GM18517 (cell line): ENCODE measurements around the gene CHKB.
A peak's percentile ranks its signal among the peaks of the same experiment; 100 is the strongest.
"Not testable (repeated sequence)": the region's sequence is repeated elsewhere in the genome, so short reads cannot be mapped to it uniquely, and the experiment has no call there.

Experiments
- ATAC-seq: cut with Tn5 transposase; IDR thresholded peaks from one replicate; pipeline ENCODE4 v1.9.1; 2021; ENCODE audit warnings: mild to moderate bottlenecking, moderate library complexity; ENCODE audit not compliant: unreplicated experiment

Gene CHKB

DNA sequence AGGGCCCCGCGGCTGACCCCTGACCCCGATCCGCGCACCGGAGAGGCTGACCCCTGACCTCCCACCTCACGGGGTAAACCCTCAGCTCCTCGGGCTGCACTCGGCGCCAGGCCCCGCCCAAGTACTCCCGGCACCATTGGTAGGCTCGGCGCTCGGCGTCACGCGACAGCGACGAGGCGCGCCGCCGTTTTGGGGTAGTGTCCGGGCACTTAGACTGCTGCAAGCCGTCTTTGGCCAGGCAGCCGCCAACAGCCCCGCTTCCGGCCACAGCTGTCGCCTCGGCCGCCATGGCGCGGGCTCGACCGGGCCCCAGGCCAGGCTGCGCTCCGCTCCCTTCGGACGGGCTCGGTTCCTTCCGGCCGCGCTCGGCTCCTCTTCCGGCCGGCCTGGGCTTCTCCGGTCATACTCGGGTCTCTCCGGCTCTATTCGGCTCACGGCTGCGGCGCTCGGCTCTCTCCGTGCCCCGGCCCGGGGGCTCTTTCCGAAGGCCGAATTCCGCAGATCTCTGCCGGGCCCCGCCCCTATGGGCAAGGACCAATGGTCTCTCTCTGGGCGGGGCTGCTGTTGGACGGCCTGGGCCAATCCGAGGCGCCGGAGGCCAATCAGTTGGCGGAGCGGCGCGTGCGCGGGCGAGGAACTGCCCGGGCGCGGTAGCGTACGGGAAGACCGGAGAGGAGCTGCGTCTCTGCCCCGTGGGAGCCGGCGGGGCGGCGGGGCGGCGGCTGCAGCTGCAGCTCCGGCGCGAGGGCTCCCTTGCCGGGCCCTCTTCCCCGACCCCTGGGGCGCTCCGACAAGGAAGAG, at the start of gene CHKB:
TSS of gene CHKB (minus strand) at position 357 of the 801 bp plus-strand sequence. CDS start at position 289, 68 bp downstream.
- ATAC-seq = peak; percentile 89

DNA sequence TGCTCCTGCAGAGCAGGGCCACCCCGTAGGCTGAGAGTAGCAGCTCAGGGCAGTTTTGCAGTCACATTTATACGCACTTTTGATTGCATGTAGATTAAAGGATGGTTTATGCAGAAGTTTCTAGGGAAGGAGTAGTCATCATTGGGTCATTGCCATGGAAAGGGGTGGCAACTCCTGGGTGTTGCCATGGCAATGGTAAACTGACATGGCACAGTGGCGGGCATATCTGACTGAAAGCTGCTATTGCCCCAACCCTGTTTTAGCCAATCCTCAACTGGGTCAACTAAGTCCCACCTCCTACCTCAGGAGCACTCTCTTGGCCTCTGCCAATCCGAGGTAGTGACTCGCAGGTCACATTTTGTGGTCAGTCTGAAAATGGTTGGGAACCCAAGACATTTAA, 47.7 kb upstream of the CHKB start:
- ATAC-seq = no peak

DNA sequence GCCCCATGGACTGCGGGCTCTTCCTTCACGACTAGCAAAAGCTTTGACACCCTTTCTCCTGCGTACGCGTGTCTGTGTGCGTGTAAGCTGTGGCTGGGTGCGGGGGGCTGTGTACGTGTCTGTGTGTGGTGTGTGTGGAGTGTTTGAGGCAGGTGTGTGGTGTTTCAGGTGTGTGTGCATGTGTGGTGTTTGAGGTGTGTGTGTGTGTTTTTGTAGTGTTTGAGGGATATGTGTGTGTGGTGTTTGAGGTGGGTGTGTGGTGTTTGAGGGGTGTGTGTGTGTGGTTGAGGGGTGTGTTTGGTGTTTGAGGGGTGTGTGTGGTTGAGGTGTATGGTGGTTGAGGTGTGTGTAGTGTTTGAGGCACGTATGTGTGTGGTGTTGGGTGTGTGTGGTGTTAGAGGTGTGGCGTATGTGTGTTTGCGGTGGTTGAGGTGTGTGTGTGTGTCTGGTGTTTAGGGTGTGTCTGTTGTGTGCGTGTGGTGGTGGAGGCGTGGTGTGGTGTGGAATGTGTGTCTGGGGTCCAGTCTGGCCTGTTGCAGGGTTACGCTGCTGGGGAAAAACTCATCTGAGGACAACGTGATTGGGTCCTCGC, 46.0 kb upstream of the CHKB start:
- no peak for ATAC-seq

GRCh38 chr22:50627642-50628542, 45.2 kb upstream of the CHKB start, which contains the start of gene ARSA:
Gene ARSA, minus strand, starts transcription at chr22:50628152. Its CDS starts 373 bp downstream, at chr22:50627779.
- peak; percentile 58 for ATAC-seq

GRCh38 chr22:50626850-50627641, 44.4 kb upstream of the CHKB start:
- no peak for ATAC-seq

GRCh38 chr22:50626314-50626849, 43.7 kb upstream of the CHKB start:
- ATAC-seq = no peak

DNA sequence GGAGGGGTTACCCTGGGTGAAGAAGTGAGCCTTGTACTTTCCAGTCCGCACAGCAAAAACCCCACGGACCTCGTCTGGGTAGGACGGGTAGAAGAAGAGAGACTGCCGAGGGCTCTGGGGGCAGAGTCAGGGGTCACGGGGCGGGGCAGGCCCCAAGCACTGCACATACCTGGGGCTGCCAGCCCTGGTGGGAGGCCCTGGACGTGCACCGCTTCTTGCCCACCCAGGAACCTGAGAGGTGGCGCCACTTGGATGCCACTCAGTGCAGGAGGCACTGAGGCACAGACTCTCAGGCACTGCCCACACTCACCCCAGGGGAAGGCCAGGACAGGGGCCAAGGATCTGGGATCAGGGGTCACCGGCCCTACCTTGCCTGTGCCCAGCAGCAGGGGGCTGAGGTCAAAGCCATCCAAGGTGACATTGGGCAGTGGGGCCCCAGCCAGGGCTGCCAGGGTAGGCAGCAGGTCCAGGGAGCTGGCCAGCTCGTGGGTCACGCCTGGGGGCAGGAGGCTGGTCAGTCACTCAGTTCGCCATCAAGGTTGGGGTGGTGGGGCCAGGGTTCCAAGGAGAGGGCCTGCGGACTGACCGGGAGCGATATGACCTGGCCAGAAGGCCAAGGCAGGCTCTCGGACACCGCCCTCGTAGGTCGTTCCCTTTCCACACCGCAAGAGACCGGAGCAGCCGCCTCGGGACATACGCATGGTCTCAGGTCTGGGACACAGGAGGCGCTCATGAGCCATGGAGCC, 43.1 kb upstream of the CHKB start:
- ATAC-seq = no peak

DNA sequence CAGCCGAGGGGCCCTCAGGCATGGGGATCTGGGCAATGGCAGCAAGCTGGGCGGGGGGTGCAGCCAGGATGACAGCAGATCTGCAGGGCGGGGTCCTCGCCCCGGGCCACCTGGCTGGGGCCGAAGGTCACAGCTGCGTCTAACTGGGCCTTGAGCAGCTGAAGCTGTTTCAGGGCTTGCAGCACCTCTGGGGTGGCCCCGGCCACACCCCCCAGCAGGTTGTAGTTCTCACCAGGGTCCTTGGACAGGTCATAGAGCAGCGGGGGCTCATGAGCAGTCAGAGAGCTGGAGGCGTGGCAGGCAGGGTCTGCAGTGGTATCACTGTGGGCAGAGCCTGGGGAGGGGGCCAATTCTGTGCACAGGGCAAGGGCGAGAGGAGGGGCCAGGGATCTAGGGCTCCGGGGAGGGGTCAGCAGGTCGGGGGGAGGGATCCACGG, 42.5 kb upstream of the CHKB start:
- ATAC-seq = no peak

DNA sequence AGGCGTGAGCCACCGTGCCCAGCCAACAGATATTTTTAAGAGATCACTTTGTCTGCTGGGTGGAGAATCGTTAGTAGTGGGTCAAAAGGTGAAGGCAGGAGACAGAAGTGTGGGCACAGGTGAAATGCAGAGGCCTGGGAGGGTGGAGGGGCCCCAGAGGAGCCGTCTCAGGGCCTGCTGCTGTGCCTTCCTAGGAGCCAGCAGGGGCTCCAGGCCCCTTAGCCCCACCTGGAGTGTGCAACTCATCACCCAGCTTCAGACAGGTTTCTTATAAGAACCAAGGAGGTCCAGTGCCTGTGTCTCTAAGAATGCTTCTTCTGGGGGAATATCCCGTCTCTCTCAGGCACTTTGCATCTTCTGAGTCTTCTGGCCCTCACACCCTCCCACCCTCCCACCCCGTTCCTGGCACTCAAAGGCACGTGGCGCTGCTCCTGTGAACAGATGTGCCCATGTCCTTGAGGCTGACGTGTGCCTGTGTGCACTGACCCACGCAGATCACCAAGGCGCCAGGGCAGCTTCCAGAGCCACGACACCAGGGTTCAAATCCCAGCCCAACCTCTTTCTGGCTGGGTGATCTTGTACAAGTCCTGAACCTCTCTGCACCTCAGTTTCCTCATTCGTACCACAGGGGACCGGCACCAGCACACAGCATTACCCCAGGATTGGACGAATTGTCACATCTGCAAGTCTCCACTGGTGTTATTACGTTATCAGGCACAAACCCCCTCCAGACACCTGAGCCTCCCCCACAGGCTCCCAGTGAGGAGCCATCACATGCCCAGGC, 41.9 kb upstream of the CHKB start:
- no peak for ATAC-seq

DNA sequence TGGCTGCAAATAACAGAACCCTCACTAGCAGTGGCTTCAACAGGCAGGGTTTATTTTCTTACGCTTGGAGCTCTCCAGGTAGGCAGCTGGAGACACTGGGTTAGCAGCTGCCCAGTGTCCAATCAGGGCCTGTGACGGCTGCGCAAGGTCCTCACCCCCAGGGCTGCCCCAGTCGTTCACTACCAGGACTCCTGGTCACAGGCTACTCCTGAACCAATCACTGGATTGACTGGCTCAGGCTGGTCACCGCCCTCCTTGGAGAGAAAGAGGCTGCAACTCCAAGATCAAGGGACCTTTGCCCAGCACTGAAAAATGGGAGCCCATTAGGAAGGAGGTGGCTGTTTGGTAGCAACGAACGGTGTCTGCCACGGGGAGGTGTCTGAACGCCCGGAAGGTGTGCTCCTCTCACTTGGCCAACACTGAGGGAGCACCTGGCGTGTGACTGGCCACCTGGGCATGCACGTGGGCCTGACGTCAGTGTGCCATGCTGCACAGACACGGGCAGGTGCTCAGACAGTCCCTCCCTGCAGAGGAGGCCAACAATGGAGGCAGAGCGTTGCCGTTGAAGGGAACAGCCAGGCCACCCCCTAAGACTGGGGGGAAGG, 40.2 kb upstream of the CHKB start:
- no peak for ATAC-seq

GRCh38 chr22:50621948-50622722, 39.5 kb upstream of the CHKB start:
- ATAC-seq = no peak

- ATAC-seq = peak; percentile 41
These were observed 38.8 kb upstream of the CHKB start for GRCh38 chr22:50621356-50621880.

- peak; percentile 41 for ATAC-seq
These were observed 38.1 kb upstream of the CHKB start for GRCh38 chr22:50620593-50621355.

GRCh38 chr22:50614296-50614695, 31.6 kb upstream of the CHKB start:
- not testable (repeated sequence) for ATAC-seq

GRCh38 chr22:50613291-50613981, 30.8 kb upstream of the CHKB start:
- ATAC-seq = no peak
